Right renal cortex interstitium (tissue), 3 donors: ENCODE data around the gene PDCD1. TPM values are rescaled to one million over a fixed set of nuclear protein-coding genes. Genes with fewer than 3 reads are reported as not detected.
"Not testable (repeated sequence)": the region's sequence is repeated elsewhere in the genome, so short reads cannot be mapped to it uniquely, and the experiment has no call there.

Source experiments
- DNase-seq, 3 donors: peaks; one replicate each; pipeline ENCODE4 v3.0.0-alpha.2; 2013; ENCODE audit warnings: low read depth in 3 of 3, low spot score in 2 of 3
- polyA plus RNA-seq, 3 donors: library from polyadenylated mRNA; unstranded; fragments of 120-200 nt; gene quantifications; one replicate each; pipeline ENCODE4 v1.2.1, GENCODE V29; 2013; ENCODE audit not compliant: insufficient read length in 3 of 3

The PDCD1 gene
- polyA plus RNA-seq, 3 donors, result 0.15 TPM; not detected in 2

GRCh38 chr2:241817126-241817820, 41.4 kb downstream of the PDCD1 start:
- DNase-seq, result no peak

GRCh38 chr2:241816431-241817121, 42.1 kb downstream of the PDCD1 start:
- no peak for DNase-seq

- no peak for DNase-seq
These were observed 42.9 kb downstream of the PDCD1 start for GRCh38 chr2:241815477-241816430.

- DNase-seq, result no peak
These were observed 43.8 kb downstream of the PDCD1 start for GRCh38 chr2:241814643-241815476.

GRCh38 chr2:241814393-241814642, 44.4 kb downstream of the PDCD1 start:
- DNase-seq, result no peak

- no peak for DNase-seq
These were observed 44.9 kb downstream of the PDCD1 start for GRCh38 chr2:241813644-241814392.

- DNase-seq, result no peak
These were observed 45.7 kb downstream of the PDCD1 start for GRCh38 chr2:241812730-241813643.

GRCh38 chr2:241811952-241812729, 46.6 kb downstream of the PDCD1 start:
- no peak for DNase-seq

GRCh38 chr2:241811201-241811951, 47.3 kb downstream of the PDCD1 start:
- DNase-seq, result no peak

GRCh38 chr2:241810307-241811200, 48.1 kb downstream of the PDCD1 start:
- DNase-seq, result no peak

- no peak for DNase-seq
These were observed 49.0 kb downstream of the PDCD1 start for GRCh38 chr2:241809383-241810306.

- DNase-seq, result peak in 1 of 3 donors; percentile 40
These were observed 49.8 kb downstream of the PDCD1 start, which contains the start of gene NEU4 for GRCh38 chr2:241808721-241809382. Gene NEU4 (plus strand): TSS chr2:241809193. CDS start chr2:241814485, 5,292 bp downstream.

GRCh38 chr2:241808051-241808720, 50.5 kb downstream of the PDCD1 start:
- DNase-seq, result peak in 1 of 3 donors; percentile 32

- not testable (repeated sequence) for DNase-seq
These were observed 52.5 kb downstream of the PDCD1 start for GRCh38 chr2:241806217-241806616.
